ENCODE results near the gene FBXO47. TPM values are rescaled to one million over a fixed set of nuclear protein-coding genes. Genes with fewer than 3 reads are reported as not detected.

Gene FBXO47
- total and polyA plus RNA-seq, 4 donors = not detected

- H3K4me3 ChIP-seq (ENCODE audit: low read depth, low read length) = no peak overlapping the region
- DNase-seq (ENCODE audit: low read depth in 4 of 6, low spot score in 6 of 6) = no peak
- no peaks in the 10 kb centered on the region for H3K27me3 ChIP-seq (ENCODE audit: control insufficient read depth, insufficient read depth, low read length)
- no peak overlapping the region for H3K27ac ChIP-seq (ENCODE audit: low read depth, low read length)
- peaks cover 43% of the 10 kb centered on the region for H3K4me1 ChIP-seq (ENCODE audit: control insufficient read depth, insufficient read depth, low read length)
- H3K9me3 ChIP-seq (ENCODE audit: control insufficient read depth, insufficient read depth, low read length) = no peaks in the 10 kb centered on the region
- peaks cover 65% of the 10 kb centered on the region for H3K36me3 ChIP-seq (ENCODE audit: control insufficient read depth, insufficient read depth, low read length)
- WGBS (ENCODE audit: insufficient coverage) = 80% methylated on average over 1 of the region's 8 CpGs
Measured at GRCh38 chr17:38890410-38890746, 76.8 kb downstream of the FBXO47 start.

GRCh38 chr17:38889745-38890409 is 77.3 kb downstream of the FBXO47 start:
- no peak for DNase-seq (ENCODE audit: low read depth in 4 of 6, low spot score in 6 of 6)
- WGBS (ENCODE audit: insufficient coverage) = 89% methylated on average over 12 of the region's 12 CpGs
- peaks cover 48% of the 10 kb centered on the region for H3K4me1 ChIP-seq (ENCODE audit: control insufficient read depth, insufficient read depth, low read length)
- no peaks in the 10 kb centered on the region for H3K27me3 ChIP-seq (ENCODE audit: control insufficient read depth, insufficient read depth, low read length)
- peaks cover 64% of the 10 kb centered on the region for H3K36me3 ChIP-seq (ENCODE audit: control insufficient read depth, insufficient read depth, low read length)
- no peaks in the 10 kb centered on the region for H3K9me3 ChIP-seq (ENCODE audit: control insufficient read depth, insufficient read depth, low read length)
- no peak overlapping the region for H3K27ac ChIP-seq (ENCODE audit: low read depth, low read length)
- H3K4me3 ChIP-seq (ENCODE audit: low read depth, low read length) = no peak overlapping the region

GRCh38 chr17:38888842-38889241 is 78.4 kb downstream of the FBXO47 start:
- Histone ChIP-seq H3K4me1 (ENCODE audit: control insufficient read depth, insufficient read depth, low read length) (peaks cover 58% of the 10 kb centered on the region), H3K27ac (ENCODE audit: low read depth, low read length) (no peak overlapping the region), H3K9me3 (ENCODE audit: control insufficient read depth, insufficient read depth, low read length) (no peaks in the 10 kb centered on the region), H3K36me3 (ENCODE audit: control insufficient read depth, insufficient read depth, low read length) (peaks cover 64% of the 10 kb centered on the region), H3K4me3 (ENCODE audit: low read depth, low read length) (no peak overlapping the region), H3K27me3 (ENCODE audit: control insufficient read depth, insufficient read depth, low read length) (no peaks in the 10 kb centered on the region)
- DNase-seq (ENCODE audit: low read depth in 4 of 6, low spot score in 6 of 6) = no peak
- WGBS (ENCODE audit: insufficient coverage) = 84% methylated on average over 8 of the region's 9 CpGs

GRCh38 chr17:38886643-38887010 is 80.6 kb downstream of the FBXO47 start:
- no peak for DNase-seq (ENCODE audit: low read depth in 4 of 6, low spot score in 6 of 6)
- H3K4me3 ChIP-seq (ENCODE audit: low read depth, low read length) = no peak overlapping the region
- no peaks in the 10 kb centered on the region for H3K27me3 ChIP-seq (ENCODE audit: control insufficient read depth, insufficient read depth, low read length)
- no peaks in the 10 kb centered on the region for H3K9me3 ChIP-seq (ENCODE audit: control insufficient read depth, insufficient read depth, low read length)
- H3K4me1 ChIP-seq (ENCODE audit: control insufficient read depth, insufficient read depth, low read length) = peaks cover 73% of the 10 kb centered on the region
- 74% methylated on average over 2 of the region's 8 CpGs for WGBS (ENCODE audit: insufficient coverage)
- H3K36me3 ChIP-seq (ENCODE audit: control insufficient read depth, insufficient read depth, low read length) = peaks cover 56% of the 10 kb centered on the region
- peak overlapping the region; percentile 33 for H3K27ac ChIP-seq (ENCODE audit: low read depth, low read length)

Small RNAs within 50 kb of the gene (small RNA-seq; reads per million reads assigned to genes)
- gene MIR6779 (ENCODE audit: low replicate concordance) = not detected

Other genes with a start within 250 kb of the FBXO47 start
- 1 to 10 TPM; 2.1 to 5.1 TPM for gene CISD3, start 237.1 kb downstream of the FBXO47 start, total RNA-seq
- gene CISD3, start 237.1 kb downstream of the FBXO47 start, polyA plus RNA-seq (ENCODE audit: insufficient read length in 2 of 2) = 10 to 100 TPM; 18.5 to 18.6 TPM
- gene PCGF2, start 219.1 kb downstream of the FBXO47 start, total RNA-seq = 10 to 100 TPM in 1 of 2 donors, 1 to 10 TPM in 1; 9.1 to 29.1 TPM
- 100 to 1,000 TPM in 1 of 2 donors, 10 to 100 TPM in 1; 93.1 to 110 TPM for gene PCGF2, start 219.1 kb downstream of the FBXO47 start, polyA plus RNA-seq (ENCODE audit: insufficient read length in 2 of 2)
- 100 to 1,000 TPM; 149 to 241 TPM for gene PSMB3, start 214.7 kb downstream of the FBXO47 start, total RNA-seq
- 100 to 1,000 TPM; 120 to 123 TPM for gene PSMB3, start 214.7 kb downstream of the FBXO47 start, polyA plus RNA-seq (ENCODE audit: insufficient read length in 2 of 2)
- gene PIP4K2B, start 167.8 kb downstream of the FBXO47 start, total RNA-seq = 10 to 100 TPM; 66.1 to 99.8 TPM
- gene PIP4K2B, start 167.8 kb downstream of the FBXO47 start, polyA plus RNA-seq (ENCODE audit: insufficient read length in 2 of 2) = 100 to 1,000 TPM; 174 to 198 TPM
- 10 to 100 TPM in 1 of 2 donors, 1 to 10 TPM in 1; 8.2 to 15.2 TPM for gene CWC25, start 142.1 kb downstream of the FBXO47 start, total RNA-seq
- 10 to 100 TPM; 17.6 to 21.2 TPM for gene CWC25, start 142.1 kb downstream of the FBXO47 start, polyA plus RNA-seq (ENCODE audit: insufficient read length in 2 of 2)
- 1,000 to 10,000 TPM; 1,083 to 2,232 TPM for gene RPL23, start 113.7 kb downstream of the FBXO47 start, total RNA-seq
- 1,000 to 10,000 TPM; 1,171 to 1,254 TPM for gene RPL23, start 113.7 kb downstream of the FBXO47 start, polyA plus RNA-seq (ENCODE audit: insufficient read length in 2 of 2)
- gene LASP1, start 97.3 kb downstream of the FBXO47 start, total RNA-seq = 10 to 100 TPM; 41.2 to 65.7 TPM
- gene LASP1, start 97.3 kb downstream of the FBXO47 start, polyA plus RNA-seq (ENCODE audit: insufficient read length in 2 of 2) = 100 to 1,000 TPM; 122 to 125 TPM
- gene PLXDC1, start 184.2 kb upstream of the FBXO47 start, total RNA-seq = 10 to 100 TPM; 10.1 to 12.6 TPM
- 10 to 100 TPM; 38.6 to 47.1 TPM for gene PLXDC1, start 184.2 kb upstream of the FBXO47 start, polyA plus RNA-seq (ENCODE audit: insufficient read length in 2 of 2)
- gene ARL5C, start 198.8 kb upstream of the FBXO47 start, total RNA-seq = not detected
- under 1 TPM; 0.48 to 0.71 TPM for gene ARL5C, start 198.8 kb upstream of the FBXO47 start, polyA plus RNA-seq (ENCODE audit: insufficient read length in 2 of 2)
- 10 to 100 TPM; 15.5 to 20.5 TPM for gene CACNB1, start 230.3 kb upstream of the FBXO47 start, total RNA-seq
- gene CACNB1, start 230.3 kb upstream of the FBXO47 start, polyA plus RNA-seq (ENCODE audit: insufficient read length in 2 of 2) = 10 to 100 TPM; 41.8 to 57.5 TPM
- 1,000 to 10,000 TPM in 1 of 2 donors, 100 to 1,000 TPM in 1; 650 to 2,773 TPM for gene RPL19, start 232.9 kb upstream of the FBXO47 start, total RNA-seq
- 1,000 to 10,000 TPM; 1,247 to 1,292 TPM for gene RPL19, start 232.9 kb upstream of the FBXO47 start, polyA plus RNA-seq (ENCODE audit: insufficient read length in 2 of 2)